MM.1S (cell line): ENCODE measurements around the gene ELANE.

ENCODE experiments used
- DNase-seq: peaks from one replicate; pipeline ENCODE4 v3.0.0-alpha.2; 2015
- H2AFZ ChIP-seq: fragments of 300-600 bp; sonication (generic); 2 replicates; pipeline ENCODE4 v1.6.0; 2016; ENCODE audit warnings: antibody characterized with exemption, low read length
- H3F3A ChIP-seq: fragments of 300-600 bp; sonication (generic); 2 replicates; pipeline ENCODE4 v1.6.1; 2016; ENCODE audit warnings: mild to moderate bottlenecking, antibody characterized with exemption, low read length, moderate library complexity, mixed read lengths; ENCODE audit not compliant: insufficient read depth
- H3K27ac ChIP-seq: fragments of 300-600 bp; sonication (generic); 2 replicates; pipeline ENCODE4 v1.5.1; 2016; ENCODE audit warnings: mild to moderate bottlenecking, low read length
- H3K27me3 ChIP-seq: fragments of 300-600 bp; sonication (generic); replicated peaks from 2 replicates; pipeline ENCODE4 v1.6.0; 2016; ENCODE audit warnings: low read length; ENCODE audit not compliant: insufficient read depth
- H3K36me3 ChIP-seq: fragments of 300-600 bp; sonication (generic); replicated peaks from 2 replicates; pipeline ENCODE4 v1.6.1; 2016; ENCODE audit warnings: mild to moderate bottlenecking, low read length, mixed read lengths; ENCODE audit not compliant: insufficient read depth
- H3K4me1 ChIP-seq: fragments of 300-600 bp; sonication (generic); 2 replicates; pipeline ENCODE4 v1.6.1; 2016; ENCODE audit warnings: low read length, mixed read lengths
- H3K4me2 ChIP-seq: fragments of 300-600 bp; sonication (generic); 2 replicates; pipeline ENCODE4 v1.6.0; 2016; ENCODE audit warnings: low read depth, low read length
- H3K4me3 ChIP-seq: fragments of 300-600 bp; sonication (generic); 2 replicates; pipeline ENCODE4 v1.5.1; 2016; ENCODE audit warnings: low read length, mixed read lengths
- H3K79me2 ChIP-seq: fragments of 300-600 bp; sonication (generic); 2 replicates; pipeline ENCODE4 v1.6.1; 2016; ENCODE audit warnings: mixed run types, low read length, mixed read lengths
- H3K9ac ChIP-seq: fragments of 300-600 bp; sonication (generic); 2 replicates; pipeline ENCODE4 v1.6.1; 2016; ENCODE audit warnings: low read length, mixed read lengths
- H3K9me2 ChIP-seq: fragments of 300-600 bp; sonication (generic); replicated peaks from 2 replicates; pipeline ENCODE4 v1.6.1; 2016; ENCODE audit warnings: mild to moderate bottlenecking, low read length, mixed read lengths; ENCODE audit not compliant: insufficient read depth
- H3K9me3 ChIP-seq: fragments of 300-600 bp; sonication (generic); replicated peaks from 2 replicates; pipeline ENCODE4 v1.6.1; 2016; ENCODE audit warnings: mild to moderate bottlenecking, low read length, mixed read lengths; ENCODE audit not compliant: insufficient read depth
- H4K20me1 ChIP-seq: fragments of 300-600 bp; sonication (generic); 2 replicates; pipeline ENCODE4 v1.6.1; 2016; ENCODE audit warnings: mild to moderate bottlenecking, low read length, moderate library complexity, mixed read lengths; ENCODE audit not compliant: insufficient read depth
- EZH2 ChIP-seq: fragments of 300-600 bp; sonication (generic); optimal IDR thresholded peaks from 2 replicates; pipeline ENCODE3; 2017; ENCODE audit warnings: low read depth, mild to moderate bottlenecking, antibody characterized with exemption, low read length, mixed read lengths
- EZH2phosphoT487 ChIP-seq: fragments of 300-600 bp; sonication (generic); IDR thresholded peaks from 2 replicates; pipeline ENCODE4 v1.6.1; 2018; ENCODE audit warnings: antibody characterized with exemption, low read length
- TF ChIP-seq, protein P1 (sequence below): fragments of 300-600 bp; sonication (generic); IDR thresholded peaks from 2 replicates; pipeline ENCODE4 v1.5.1; 2016; ENCODE audit warnings: antibody characterized with exemption, low read length, mixed read lengths

ELANE gene

DNA sequence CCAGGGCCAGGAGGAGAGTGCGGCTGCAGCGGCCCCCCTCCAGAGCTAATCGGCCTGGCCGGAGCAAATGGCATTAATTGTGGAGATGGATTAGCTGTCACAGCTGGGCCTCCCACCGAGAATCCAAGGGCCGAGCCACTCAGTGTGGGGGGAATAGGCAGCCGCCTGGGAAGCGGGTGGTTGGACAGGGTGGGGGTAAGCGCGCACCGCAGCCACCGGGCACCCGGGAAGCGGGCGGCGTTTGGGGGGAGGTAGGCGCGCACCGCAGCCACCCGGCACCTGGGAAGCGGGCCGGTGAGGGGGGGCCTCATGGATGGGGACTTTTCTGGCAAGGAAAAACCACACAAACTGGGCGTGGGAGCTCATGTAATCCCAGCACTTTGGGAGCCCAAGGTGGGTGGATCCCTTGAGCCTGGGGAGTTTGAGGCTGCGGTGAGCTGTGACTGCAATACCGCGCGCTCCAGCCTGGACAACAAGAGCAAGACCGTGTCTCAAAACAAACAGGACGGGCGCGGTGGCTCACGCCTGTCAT is 51.2 kb downstream of the ELANE start:
- DNase-seq, result no peak
- TF ChIP-seq, protein P1, sequence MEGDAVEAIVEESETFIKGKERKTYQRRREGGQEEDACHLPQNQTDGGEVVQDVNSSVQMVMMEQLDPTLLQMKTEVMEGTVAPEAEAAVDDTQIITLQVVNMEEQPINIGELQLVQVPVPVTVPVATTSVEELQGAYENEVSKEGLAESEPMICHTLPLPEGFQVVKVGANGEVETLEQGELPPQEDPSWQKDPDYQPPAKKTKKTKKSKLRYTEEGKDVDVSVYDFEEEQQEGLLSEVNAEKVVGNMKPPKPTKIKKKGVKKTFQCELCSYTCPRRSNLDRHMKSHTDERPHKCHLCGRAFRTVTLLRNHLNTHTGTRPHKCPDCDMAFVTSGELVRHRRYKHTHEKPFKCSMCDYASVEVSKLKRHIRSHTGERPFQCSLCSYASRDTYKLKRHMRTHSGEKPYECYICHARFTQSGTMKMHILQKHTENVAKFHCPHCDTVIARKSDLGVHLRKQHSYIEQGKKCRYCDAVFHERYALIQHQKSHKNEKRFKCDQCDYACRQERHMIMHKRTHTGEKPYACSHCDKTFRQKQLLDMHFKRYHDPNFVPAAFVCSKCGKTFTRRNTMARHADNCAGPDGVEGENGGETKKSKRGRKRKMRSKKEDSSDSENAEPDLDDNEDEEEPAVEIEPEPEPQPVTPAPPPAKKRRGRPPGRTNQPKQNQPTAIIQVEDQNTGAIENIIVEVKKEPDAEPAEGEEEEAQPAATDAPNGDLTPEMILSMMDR, result no peak
- TF ChIP-seq EZH2phosphoT487 (no peak), EZH2 (no peak)
- no peak overlapping the region for H3K4me3 ChIP-seq
- no peak overlapping the region for H2AFZ ChIP-seq
- H3K4me2 ChIP-seq, result no peak overlapping the region
- no peaks in the 10 kb centered on the region for H3F3A ChIP-seq
- H3K27me3 ChIP-seq, result no peaks in the 10 kb centered on the region
- H3K9me2 ChIP-seq, result no peaks in the 10 kb centered on the region
- H3K9ac ChIP-seq, result no peak overlapping the region
- H3K4me1 ChIP-seq, result no peaks in the 10 kb centered on the region
- no peaks in the 10 kb centered on the region for H3K9me3 ChIP-seq
- H3K36me3 ChIP-seq, result no peaks in the 10 kb centered on the region
- H3K27ac ChIP-seq, result no peak overlapping the region
- peaks cover 8% of the 10 kb centered on the region for H3K79me2 ChIP-seq
- no peaks in the 10 kb centered on the region for H4K20me1 ChIP-seq

DNA sequence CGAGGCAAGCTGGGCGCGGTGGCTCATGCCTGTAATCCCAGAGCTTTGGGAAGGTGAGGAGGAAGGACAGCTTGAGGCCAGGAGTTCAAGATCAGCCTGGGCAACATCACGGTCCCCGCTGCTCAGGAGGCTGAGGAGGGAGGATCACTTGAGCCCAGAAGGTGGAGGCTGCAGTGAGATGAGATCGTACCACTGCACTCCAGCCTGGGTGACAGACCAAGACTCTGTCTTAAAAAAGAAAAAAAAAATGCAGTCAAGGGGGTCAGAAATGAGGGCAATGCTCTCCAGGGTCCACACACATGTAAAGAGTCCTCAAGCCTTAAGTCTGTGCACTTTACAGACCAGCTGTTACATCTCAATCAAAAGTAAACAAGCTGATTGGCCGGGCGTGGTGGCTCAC is 52.4 kb downstream of the ELANE start:
- Histone ChIP-seq H3K4me2 (no peak overlapping the region), H3K79me2 (peaks cover 8% of the 10 kb centered on the region), H3K27me3 (no peaks in the 10 kb centered on the region), H3K36me3 (no peaks in the 10 kb centered on the region), H4K20me1 (no peaks in the 10 kb centered on the region), H2AFZ (no peak overlapping the region), H3K9me2 (no peaks in the 10 kb centered on the region), H3K4me3 (no peak overlapping the region), H3K9ac (no peak overlapping the region), H3K27ac (no peak overlapping the region), H3F3A (peaks cover 6% of the 10 kb centered on the region), H3K9me3 (no peaks in the 10 kb centered on the region), H3K4me1 (0 out of 2 replicates have a peak, but pooled peaks cover 4% of the 10 kb centered on the region)
- DNase-seq, result no peak
- TF ChIP-seq, protein P1, result no peak
- TF ChIP-seq EZH2phosphoT487 (no peak), EZH2 (no peak)
